Measurements from ENCODE around the gene CDH13.

Gene CDH13

GRCh38 chr16:82945420-82946101, 318.8 kb downstream of the CDH13 start:
- no peak overlapping the region for H3K27ac ChIP-seq (ENCODE audit: low read depth, low read length)

DNA sequence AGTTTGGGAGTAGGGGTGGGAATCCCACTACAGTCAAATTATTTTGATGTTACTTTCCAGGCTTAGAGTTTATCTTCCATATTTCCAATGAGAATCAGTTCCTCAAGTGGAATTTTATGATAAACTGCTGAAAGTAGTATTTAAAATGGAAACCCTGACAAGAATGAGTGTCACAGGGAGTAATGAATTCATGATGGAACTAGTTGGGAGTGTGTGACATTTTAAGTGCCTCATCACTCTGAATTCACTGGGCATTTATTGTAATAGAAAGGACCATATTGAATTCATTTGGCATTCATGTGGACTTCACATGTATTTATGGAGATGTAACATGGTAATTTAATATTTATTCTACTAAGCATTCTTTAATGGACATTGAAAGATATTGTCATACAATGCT, 320.9 kb downstream of the CDH13 start:
- H3K4me1 ChIP-seq (ENCODE audit: insufficient read depth, low read length): peaks cover 9% of the 10 kb centered on the region
- no peak overlapping the region for H3K9ac ChIP-seq (ENCODE audit: low read length)
- no peaks in the 10 kb centered on the region for H3K9me3 ChIP-seq (ENCODE audit: low read length)
- H3K4me3 ChIP-seq (ENCODE audit: low read depth in 1 of 2, low read length in 2 of 2): no peak overlapping the region
- no peaks in the 10 kb centered on the region for H3K27me3 ChIP-seq (ENCODE audit: control insufficient read depth in 1 of 2, insufficient read depth in 2 of 2, low read length in 2 of 2)
- H3K36me3 ChIP-seq (ENCODE audit: insufficient read depth, low read length): no peaks in the 10 kb centered on the region
- no peak overlapping the region for H3K27ac ChIP-seq (ENCODE audit: low read depth, low read length)

More at GRCh38 chr16:82945420-82946101, 318.8 kb downstream of the CDH13 start:
- no peak overlapping the region for H3K9ac ChIP-seq (ENCODE audit: low read length)
- H3K36me3 ChIP-seq (ENCODE audit: insufficient read depth, low read length): no peaks in the 10 kb centered on the region
- H3K27me3 ChIP-seq (ENCODE audit: control insufficient read depth in 1 of 2, insufficient read depth in 2 of 2, low read length in 2 of 2): no peaks in the 10 kb centered on the region
- no peaks in the 10 kb centered on the region for H3K9me3 ChIP-seq (ENCODE audit: low read length)
- peaks cover 9% of the 10 kb centered on the region for H3K4me1 ChIP-seq (ENCODE audit: insufficient read depth, low read length)
- H3K4me3 ChIP-seq (ENCODE audit: low read depth in 1 of 2, low read length in 2 of 2): no peak overlapping the region

DNA sequence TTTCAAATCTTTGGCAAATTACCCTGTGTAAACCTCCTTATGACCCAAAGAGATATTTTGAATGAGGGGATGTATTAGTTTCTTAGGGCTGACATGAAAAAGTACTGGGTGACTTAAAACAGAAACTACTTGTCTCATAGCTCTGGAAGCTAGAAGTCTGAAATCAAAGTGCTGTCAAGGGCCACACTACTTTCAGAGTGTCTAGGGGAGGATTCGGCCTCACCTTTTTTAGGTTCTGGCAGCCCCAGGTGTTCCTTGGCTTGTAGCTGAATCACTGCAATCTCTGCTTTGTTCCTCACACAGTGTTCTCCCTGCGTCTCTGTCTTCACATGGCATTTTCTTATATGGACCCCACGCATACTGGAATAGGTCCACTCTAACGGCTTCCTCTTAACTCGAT, 322.2 kb downstream of the CDH13 start:
- Histone ChIP-seq H3K36me3 (ENCODE audit: insufficient read depth, low read length) (no peaks in the 10 kb centered on the region), H3K9ac (ENCODE audit: low read length) (no peak overlapping the region), H3K9me3 (ENCODE audit: low read length) (no peaks in the 10 kb centered on the region), H3K27me3 (ENCODE audit: control insufficient read depth in 1 of 2, insufficient read depth in 2 of 2, low read length in 2 of 2) (no peaks in the 10 kb centered on the region), H3K4me1 (ENCODE audit: insufficient read depth, low read length) (peaks cover 9% of the 10 kb centered on the region), H3K27ac (ENCODE audit: low read depth, low read length) (no peak overlapping the region), H3K4me3 (ENCODE audit: low read depth in 1 of 2, low read length in 2 of 2) (no peak overlapping the region)

- Histone ChIP-seq H3K27ac (ENCODE audit: low read depth, low read length) (no peak overlapping the region), H3K9me3 (ENCODE audit: low read length) (no peaks in the 10 kb centered on the region), H3K36me3 (ENCODE audit: insufficient read depth, low read length) (no peaks in the 10 kb centered on the region), H3K4me3 (ENCODE audit: low read depth in 1 of 2, low read length in 2 of 2) (no peak overlapping the region), H3K27me3 (ENCODE audit: control insufficient read depth in 1 of 2, insufficient read depth in 2 of 2, low read length in 2 of 2) (no peaks in the 10 kb centered on the region), H3K9ac (ENCODE audit: low read length) (no peak overlapping the region), H3K4me1 (ENCODE audit: insufficient read depth, low read length) (peaks cover 7% of the 10 kb centered on the region)
Observed at GRCh38 chr16:82953517-82953916, 326.7 kb downstream of the CDH13 start.

DNA sequence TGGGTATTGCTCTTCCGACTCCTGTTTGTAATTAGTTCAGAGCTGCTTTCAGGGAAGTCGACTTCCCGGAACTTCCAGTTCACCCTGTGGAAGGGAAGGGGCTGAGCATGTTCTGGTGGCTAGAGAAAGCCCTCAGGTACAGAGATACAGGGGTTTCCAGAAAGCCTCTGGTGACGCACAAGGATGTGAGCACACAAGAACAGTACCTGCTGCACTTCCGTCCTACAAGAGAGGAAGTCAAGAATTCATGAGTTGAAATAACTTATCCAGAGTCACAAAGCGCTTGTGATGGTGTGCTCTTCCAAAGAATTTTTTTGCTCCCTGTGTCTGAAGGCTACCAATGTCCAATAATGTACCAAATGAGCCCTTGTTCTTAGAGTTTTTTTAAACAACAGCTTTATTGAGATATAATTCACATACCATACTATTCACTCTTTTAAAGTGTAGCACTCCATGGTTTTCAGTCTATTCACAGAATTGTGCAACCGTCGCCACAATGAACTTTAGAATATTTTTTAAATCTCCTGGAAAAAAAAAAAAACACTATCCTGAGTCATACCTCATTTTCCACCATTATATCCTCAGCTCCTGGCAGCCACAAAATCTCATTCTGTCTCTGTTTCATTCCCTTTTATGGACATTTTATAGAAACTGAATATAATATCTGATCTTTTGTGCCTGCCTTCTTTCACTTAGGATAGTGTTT, 327.6 kb downstream of the CDH13 start:
- H3K4me3 ChIP-seq (ENCODE audit: low read depth in 1 of 2, low read length in 2 of 2): no peak overlapping the region
- no peaks in the 10 kb centered on the region for H3K4me1 ChIP-seq (ENCODE audit: insufficient read depth, low read length)
- H3K9ac ChIP-seq (ENCODE audit: low read length): no peak overlapping the region
- no peaks in the 10 kb centered on the region for H3K36me3 ChIP-seq (ENCODE audit: insufficient read depth, low read length)
- H3K27ac ChIP-seq (ENCODE audit: low read depth, low read length): no peak overlapping the region
- no peaks in the 10 kb centered on the region for H3K9me3 ChIP-seq (ENCODE audit: low read length)
- no peaks in the 10 kb centered on the region for H3K27me3 ChIP-seq (ENCODE audit: control insufficient read depth in 1 of 2, insufficient read depth in 2 of 2, low read length in 2 of 2)

GRCh38 chr16:82955741-82956348, 329.1 kb downstream of the CDH13 start:
- H3K4me3 ChIP-seq (ENCODE audit: low read depth in 1 of 2, low read length in 2 of 2): no peak overlapping the region
- H3K27ac ChIP-seq (ENCODE audit: low read depth, low read length): no peak overlapping the region
- H3K9ac ChIP-seq (ENCODE audit: low read length): no peak overlapping the region
- no peaks in the 10 kb centered on the region for H3K9me3 ChIP-seq (ENCODE audit: low read length)
- H3K27me3 ChIP-seq (ENCODE audit: control insufficient read depth in 1 of 2, insufficient read depth in 2 of 2, low read length in 2 of 2): no peaks in the 10 kb centered on the region
- no peaks in the 10 kb centered on the region for H3K4me1 ChIP-seq (ENCODE audit: insufficient read depth, low read length)
- H3K36me3 ChIP-seq (ENCODE audit: insufficient read depth, low read length): no peaks in the 10 kb centered on the region

DNA sequence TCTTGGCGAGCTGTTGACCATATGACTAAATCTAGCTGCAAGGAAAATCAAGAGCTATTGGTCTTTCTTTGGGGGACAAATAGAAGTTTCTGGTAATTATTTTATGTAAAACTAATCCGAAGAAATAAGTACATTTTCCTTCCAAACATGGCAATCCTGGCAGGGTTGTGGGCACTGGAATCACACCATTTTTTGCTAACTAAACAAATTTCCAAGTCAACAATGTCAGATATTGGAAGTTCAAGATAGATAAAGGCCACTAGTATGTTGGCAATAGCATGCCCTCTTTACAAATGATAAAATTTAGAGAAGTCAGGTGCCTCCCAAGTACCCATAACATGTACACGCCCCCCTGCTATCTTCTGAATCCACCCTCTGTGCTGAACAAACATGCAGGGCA, 330.4 kb downstream of the CDH13 start:
- Histone ChIP-seq H3K4me3 (ENCODE audit: low read depth in 1 of 2, low read length in 2 of 2) (no peak overlapping the region), H3K27me3 (ENCODE audit: control insufficient read depth in 1 of 2, insufficient read depth in 2 of 2, low read length in 2 of 2) (no peaks in the 10 kb centered on the region), H3K9ac (ENCODE audit: low read length) (no peak overlapping the region), H3K9me3 (ENCODE audit: low read length) (no peaks in the 10 kb centered on the region), H3K36me3 (ENCODE audit: insufficient read depth, low read length) (no peaks in the 10 kb centered on the region), H3K27ac (ENCODE audit: low read depth, low read length) (no peak overlapping the region), H3K4me1 (ENCODE audit: insufficient read depth, low read length) (no peaks in the 10 kb centered on the region)

DNA sequence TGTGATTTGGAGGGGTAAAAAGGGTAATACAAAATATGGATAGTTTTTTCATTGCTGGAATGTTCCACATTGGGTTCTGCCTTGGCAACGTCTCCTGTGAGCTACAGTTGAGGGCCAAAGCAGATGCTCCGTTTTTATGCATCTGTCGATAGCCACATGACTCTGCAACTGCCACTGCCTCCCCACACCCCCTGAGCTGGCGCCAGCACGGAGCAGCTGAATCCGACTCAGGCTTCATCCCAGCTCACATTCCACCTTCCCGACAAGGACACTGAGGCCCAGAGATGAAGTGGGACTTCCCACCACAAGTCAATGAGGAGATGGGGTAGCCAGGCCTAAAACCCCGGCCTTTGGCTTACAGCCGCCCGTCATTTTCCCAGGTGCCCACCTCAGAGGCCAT, 334.1 kb downstream of the CDH13 start:
- H3K36me3 ChIP-seq (ENCODE audit: insufficient read depth, low read length): no peaks in the 10 kb centered on the region
- no peak overlapping the region for H3K4me3 ChIP-seq (ENCODE audit: low read depth in 1 of 2, low read length in 2 of 2)
- H3K4me1 ChIP-seq (ENCODE audit: insufficient read depth, low read length): no peaks in the 10 kb centered on the region
- no peak overlapping the region for H3K27ac ChIP-seq (ENCODE audit: low read depth, low read length)
- H3K9ac ChIP-seq (ENCODE audit: low read length): no peak overlapping the region
- no peaks in the 10 kb centered on the region for H3K9me3 ChIP-seq (ENCODE audit: low read length)
- H3K27me3 ChIP-seq (ENCODE audit: control insufficient read depth in 1 of 2, insufficient read depth in 2 of 2, low read length in 2 of 2): no peaks in the 10 kb centered on the region

DNA sequence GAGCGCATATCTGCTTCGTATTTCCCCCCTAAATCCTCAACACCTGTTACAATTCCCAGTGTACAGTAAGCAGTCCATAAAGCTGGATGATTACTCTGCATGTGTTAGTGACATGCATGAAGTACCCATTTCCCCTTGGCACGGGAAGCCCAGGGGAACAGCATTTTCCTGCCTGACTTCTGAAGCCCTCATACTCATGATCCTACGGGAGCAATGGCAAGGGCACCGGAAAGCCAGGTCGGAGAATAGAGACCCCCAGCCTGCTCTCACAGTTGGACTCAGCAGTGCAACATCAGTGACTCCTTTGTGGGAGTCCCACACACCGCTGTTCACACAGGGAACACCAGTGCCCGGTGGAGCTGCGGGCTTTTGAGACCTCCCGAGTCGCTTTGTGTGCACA, 336.9 kb downstream of the CDH13 start:
- no peak overlapping the region for H3K27ac ChIP-seq (ENCODE audit: low read depth, low read length)
- H3K9ac ChIP-seq (ENCODE audit: low read length): no peak overlapping the region
- no peaks in the 10 kb centered on the region for H3K27me3 ChIP-seq (ENCODE audit: control insufficient read depth in 1 of 2, insufficient read depth in 2 of 2, low read length in 2 of 2)
- no peak overlapping the region for H3K4me3 ChIP-seq (ENCODE audit: low read depth in 1 of 2, low read length in 2 of 2)
- no peaks in the 10 kb centered on the region for H3K4me1 ChIP-seq (ENCODE audit: insufficient read depth, low read length)
- H3K36me3 ChIP-seq (ENCODE audit: insufficient read depth, low read length): no peaks in the 10 kb centered on the region
- H3K9me3 ChIP-seq (ENCODE audit: low read length): no peaks in the 10 kb centered on the region

- Histone ChIP-seq H3K27me3 (ENCODE audit: control insufficient read depth in 1 of 2, insufficient read depth in 2 of 2, low read length in 2 of 2) (no peaks in the 10 kb centered on the region), H3K4me1 (ENCODE audit: insufficient read depth, low read length) (no peaks in the 10 kb centered on the region), H3K27ac (ENCODE audit: low read depth, low read length) (no peak overlapping the region), H3K4me3 (ENCODE audit: low read depth in 1 of 2, low read length in 2 of 2) (no peak overlapping the region), H3K36me3 (ENCODE audit: insufficient read depth, low read length) (no peaks in the 10 kb centered on the region), H3K9me3 (ENCODE audit: low read length) (no peaks in the 10 kb centered on the region), H3K9ac (ENCODE audit: low read length) (no peak overlapping the region)
Observed at GRCh38 chr16:82965808-82966207, 339.0 kb downstream of the CDH13 start.

DNA sequence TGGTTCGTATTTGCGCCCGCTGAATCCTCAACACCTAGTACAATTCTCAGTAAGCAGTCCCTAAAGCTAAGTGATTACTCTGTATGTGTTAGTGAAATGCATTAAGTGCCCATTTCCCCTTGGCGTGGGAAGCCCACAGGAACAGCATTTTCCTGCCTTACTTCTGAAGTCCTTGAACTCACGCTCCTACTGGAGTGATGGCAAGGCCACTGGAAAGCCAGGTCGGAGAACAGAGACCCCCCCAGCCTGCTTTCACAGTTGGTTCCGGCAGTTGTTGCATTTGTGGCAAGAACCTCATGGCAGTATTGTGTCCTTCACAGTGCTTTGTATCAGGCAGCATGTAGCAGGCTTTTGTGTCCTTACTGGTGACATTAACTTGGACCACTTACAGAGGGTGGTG, 340.7 kb downstream of the CDH13 start:
- Histone ChIP-seq H3K27ac (ENCODE audit: low read depth, low read length) (no peak overlapping the region), H3K27me3 (ENCODE audit: control insufficient read depth in 1 of 2, insufficient read depth in 2 of 2, low read length in 2 of 2) (no peaks in the 10 kb centered on the region), H3K4me1 (ENCODE audit: insufficient read depth, low read length) (no peaks in the 10 kb centered on the region), H3K36me3 (ENCODE audit: insufficient read depth, low read length) (no peaks in the 10 kb centered on the region), H3K9me3 (ENCODE audit: low read length) (no peaks in the 10 kb centered on the region), H3K9ac (ENCODE audit: low read length) (no peak overlapping the region), H3K4me3 (ENCODE audit: low read depth in 1 of 2, low read length in 2 of 2) (no peak overlapping the region)

Measured in muscle layer of colon (tissue), 2 donors.